ENCODE results near the gene CSTPP1. TPM values are rescaled to one million over a fixed set of nuclear protein-coding genes. Genes with fewer than 3 reads are reported as not detected.

CSTPP1 gene
- total RNA-seq, 1 donor from 2014 or later: 36.9 TPM

- H3K36me3 Mint-ChIP-seq (ENCODE audit: unreplicated experiment): peaks cover 3% of the 10 kb centered on the region
- H3K4me1 Mint-ChIP-seq (ENCODE audit: unreplicated experiment): peaks cover 8% of the 10 kb centered on the region
- H3K4me3 Mint-ChIP-seq (ENCODE audit: unreplicated experiment): no peak overlapping the region
- H3K27ac Mint-ChIP-seq (ENCODE audit: unreplicated experiment): no peak overlapping the region
- H3K9me3 Mint-ChIP-seq (ENCODE audit: unreplicated experiment): no peaks in the 10 kb centered on the region
- no peak for TF ChIP-seq CTCF (IDR thresholded peaks at IDR 0.05)
- no peak for DNase-seq (ENCODE audit: extremely low spot score, unreplicated experiment)
- no peaks in the 10 kb centered on the region for H3K27me3 Mint-ChIP-seq (ENCODE audit: unreplicated experiment)
Observed at GRCh38 chr11:47132490-47132889, 195.9 kb downstream of the CSTPP1 start.

GRCh38 chr11:47132981-47133380, 196.4 kb downstream of the CSTPP1 start:
- Mint-ChIP-seq H3K9me3 (ENCODE audit: unreplicated experiment) (no peaks in the 10 kb centered on the region), H3K4me1 (ENCODE audit: unreplicated experiment) (peaks cover 8% of the 10 kb centered on the region), H3K27ac (ENCODE audit: unreplicated experiment) (no peak overlapping the region), H3K27me3 (ENCODE audit: unreplicated experiment) (no peaks in the 10 kb centered on the region), H3K4me3 (ENCODE audit: unreplicated experiment) (no peak overlapping the region), H3K36me3 (ENCODE audit: unreplicated experiment) (peaks cover 8% of the 10 kb centered on the region)
- TF ChIP-seq CTCF (IDR thresholded peaks at IDR 0.05): no peak
- DNase-seq (ENCODE audit: extremely low spot score, unreplicated experiment): no peak

GRCh38 chr11:47136327-47136726, 199.8 kb downstream of the CSTPP1 start:
- Mint-ChIP-seq H3K4me3 (ENCODE audit: unreplicated experiment) (no peak overlapping the region), H3K4me1 (ENCODE audit: unreplicated experiment) (no peaks in the 10 kb centered on the region), H3K9me3 (ENCODE audit: unreplicated experiment) (no peaks in the 10 kb centered on the region), H3K36me3 (ENCODE audit: unreplicated experiment) (peaks cover 11% of the 10 kb centered on the region), H3K27me3 (ENCODE audit: unreplicated experiment) (no peaks in the 10 kb centered on the region), H3K27ac (ENCODE audit: unreplicated experiment) (no peak overlapping the region)
- no peak for DNase-seq (ENCODE audit: extremely low spot score, unreplicated experiment)
- TF ChIP-seq CTCF (IDR thresholded peaks at IDR 0.05): no peak

GRCh38 chr11:47136921-47137320, 200.4 kb downstream of the CSTPP1 start:
- no peak for TF ChIP-seq CTCF (IDR thresholded peaks at IDR 0.05)

GRCh38 chr11:47137476-47137875, 200.9 kb downstream of the CSTPP1 start:
- no peaks in the 10 kb centered on the region for H3K27me3 Mint-ChIP-seq (ENCODE audit: unreplicated experiment)
- H3K4me3 Mint-ChIP-seq (ENCODE audit: unreplicated experiment): no peak overlapping the region
- no peak for TF ChIP-seq CTCF (IDR thresholded peaks at IDR 0.05)
- peaks cover 11% of the 10 kb centered on the region for H3K36me3 Mint-ChIP-seq (ENCODE audit: unreplicated experiment)
- H3K27ac Mint-ChIP-seq (ENCODE audit: unreplicated experiment): no peak overlapping the region
- no peak for DNase-seq (ENCODE audit: extremely low spot score, unreplicated experiment)
- H3K4me1 Mint-ChIP-seq (ENCODE audit: unreplicated experiment): peaks cover under 1% of the 10 kb centered on the region
- H3K9me3 Mint-ChIP-seq (ENCODE audit: unreplicated experiment): no peaks in the 10 kb centered on the region

More at GRCh38 chr11:47136921-47137320, 200.4 kb downstream of the CSTPP1 start:
- Mint-ChIP-seq H3K4me3 (ENCODE audit: unreplicated experiment) (no peak overlapping the region), H3K9me3 (ENCODE audit: unreplicated experiment) (no peaks in the 10 kb centered on the region), H3K36me3 (ENCODE audit: unreplicated experiment) (peaks cover 11% of the 10 kb centered on the region), H3K27ac (ENCODE audit: unreplicated experiment) (no peak overlapping the region), H3K27me3 (ENCODE audit: unreplicated experiment) (no peaks in the 10 kb centered on the region), H3K4me1 (ENCODE audit: unreplicated experiment) (no peaks in the 10 kb centered on the region)
- DNase-seq (ENCODE audit: extremely low spot score, unreplicated experiment): no peak
